Epithelial cell of alveolus of lung (primary cell): ENCODE measurements around the gene EPHB4. TPM values are rescaled to one million over a fixed set of nuclear protein-coding genes. Genes with fewer than 3 reads are reported as not detected.

Source experiments
- total RNA-seq: library from RNA; depleted of rRNA; stranded (reverse); fragments of >200 nt; gene quantifications from 2 replicates; pipeline ENCODE4 v1.2.1, GENCODE V29; 2015

The EPHB4 gene
- 48.5 and 62.8 TPM in 2 replicates for total RNA-seq

GRCh38 chr7:100827330-100828226, at the start of gene EPHB4:
Gene EPHB4 (minus strand): TSS chr7:100827523. CDS start chr7:100827030, 493 bp downstream.

DNA sequence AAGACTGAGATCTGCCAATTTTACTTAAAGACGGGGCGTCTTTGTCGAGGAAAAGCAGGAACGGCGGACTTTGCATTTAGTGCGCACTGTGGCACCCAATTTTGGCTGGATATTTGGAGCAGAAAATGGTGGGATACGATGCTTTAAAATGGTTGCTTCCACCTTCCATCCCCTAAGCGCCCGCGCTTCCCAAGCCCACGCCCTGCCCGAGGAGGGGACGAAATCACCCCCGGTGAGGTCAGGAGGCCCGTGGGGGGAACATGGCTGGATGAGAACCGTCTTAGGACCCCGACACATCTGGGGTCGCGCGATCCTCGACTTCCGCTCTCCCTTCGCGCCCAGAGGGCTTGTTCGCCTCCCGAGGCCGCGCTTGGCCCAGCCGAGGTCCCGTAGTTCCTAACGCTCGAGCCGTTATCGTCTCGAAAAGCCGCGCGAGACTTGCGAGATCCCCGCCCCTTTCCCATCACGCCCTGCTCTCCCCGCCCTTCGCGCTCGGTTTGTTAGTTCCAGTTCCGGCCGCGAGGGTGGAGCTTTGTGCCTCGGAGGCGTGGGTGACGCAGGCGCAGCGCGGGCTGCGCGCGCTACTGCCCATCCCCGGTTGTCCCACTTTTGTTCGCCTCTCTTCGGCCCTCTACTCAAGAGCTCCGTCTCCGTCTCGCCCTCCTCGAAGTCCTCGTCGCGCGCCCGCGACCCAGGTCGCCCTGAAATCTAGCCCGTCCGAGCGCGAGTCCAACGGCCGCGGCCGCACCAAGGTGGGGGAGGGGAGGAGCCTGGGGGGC, 47.4 kb upstream of the EPHB4 start, which contains the start of gene SRRT:
Gene SRRT (plus strand): TSS at position 527 of the 779 bp plus-strand sequence. CDS start 488 bp downstream, outside the sequence.

DNA sequence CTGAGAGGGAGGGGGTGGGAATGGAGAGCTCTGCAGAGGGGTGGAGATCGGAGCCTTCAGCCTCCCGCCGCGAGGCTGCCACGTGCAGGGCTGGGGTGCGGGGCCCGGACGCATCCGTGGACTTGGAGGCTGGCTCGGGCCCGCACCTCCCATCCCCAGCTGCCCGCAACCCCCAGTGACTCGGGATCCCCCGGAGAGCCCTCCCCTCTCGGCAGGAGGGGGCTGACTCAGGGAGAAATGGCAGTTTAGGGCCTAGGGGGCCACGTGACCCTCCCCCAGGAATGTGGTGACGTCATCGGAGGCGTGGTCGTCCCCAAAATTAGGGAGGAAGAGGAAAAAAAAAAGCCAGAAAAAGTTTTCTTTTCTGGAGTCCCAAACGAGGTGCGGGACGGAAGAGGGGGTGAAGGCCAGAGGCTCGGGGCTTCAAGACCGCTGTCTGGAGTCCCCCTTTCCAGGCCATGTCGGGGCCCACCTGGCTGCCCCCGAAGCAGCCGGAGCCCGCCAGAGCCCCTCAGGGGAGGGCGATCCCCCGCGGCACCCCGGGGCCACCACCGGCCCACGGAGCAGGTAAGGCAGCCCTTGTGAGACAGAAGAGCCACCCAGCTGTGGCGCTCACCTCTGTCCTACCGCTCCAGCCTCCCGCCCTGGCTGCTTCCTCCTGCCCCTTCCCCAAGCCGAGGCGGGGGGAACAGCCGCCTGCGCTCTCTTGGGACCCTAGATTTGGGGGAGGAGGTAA, 39.9 kb upstream of the EPHB4 start, which contains the start of gene TRIP6:
Gene TRIP6 (plus strand): TSS at position 348 of the 736 bp plus-strand sequence. CDS start 111 bp downstream, at position 459.

GRCh38 chr7:100852048-100852872, 24.9 kb upstream of the EPHB4 start, which contains the start of gene SLC12A9:
Gene SLC12A9 (plus strand): TSS chr7:100852713. CDS start chr7:100854198, 1,485 bp downstream.

Other genes starting within 250 kb of the EPHB4 start
- 36.5 and 119 TPM in 2 replicates for gene LRCH4, start 241.4 kb downstream of the EPHB4 start, total RNA-seq
- gene FBXO24, start 241.2 kb downstream of the EPHB4 start, total RNA-seq = 0.65 and 2.9 TPM in 2 replicates
- gene PCOLCE, start 225.2 kb downstream of the EPHB4 start, total RNA-seq = 351 and 978 TPM in 2 replicates
- gene MOSPD3, start 215.0 kb downstream of the EPHB4 start, total RNA-seq = 18.2 and 23.9 TPM in 2 replicates
- gene TFR2, start 186.0 kb downstream of the EPHB4 start, total RNA-seq = 0.64 and 1.6 TPM in 2 replicates
- not detected in 2 replicates for gene ACTL6B, start 171.1 kb downstream of the EPHB4 start, total RNA-seq
- gene GNB2, start 153.8 kb downstream of the EPHB4 start, total RNA-seq = 283 and 312 TPM in 2 replicates
- 7.9 and 20.5 TPM in 2 replicates for gene GIGYF1, start 133.3 kb downstream of the EPHB4 start, total RNA-seq
- 29.5 and 44.6 TPM in 2 replicates for gene POP7, start 121.4 kb downstream of the EPHB4 start, total RNA-seq
- gene EPO, start 107.1 kb downstream of the EPHB4 start, total RNA-seq = 0.48 TPM in 1 of 2 replicates, not detected in the other
- gene ZAN, start 93.9 kb downstream of the EPHB4 start, total RNA-seq = not detected in 2 replicates
- 16.4 and 23.3 TPM in 2 replicates for gene SLC12A9, start 25.2 kb upstream of the EPHB4 start, total RNA-seq
- 103 and 127 TPM in 2 replicates for gene TRIP6, start 39.9 kb upstream of the EPHB4 start, total RNA-seq
- gene SRRT, start 47.6 kb upstream of the EPHB4 start, total RNA-seq = 68.9 and 79.0 TPM in 2 replicates
- gene UFSP1, start 62.2 kb upstream of the EPHB4 start, total RNA-seq = 3.5 and 9.4 TPM in 2 replicates
- gene ACHE, start 68.4 kb upstream of the EPHB4 start, total RNA-seq = 1.7 and 3.7 TPM in 2 replicates
- not detected in 2 replicates for gene MUC3A, start 122.0 kb upstream of the EPHB4 start, total RNA-seq
- 3.0 TPM in 1 of 2 replicates, not detected in the other for gene MUC12, start 142.0 kb upstream of the EPHB4 start, total RNA-seq
- gene MUC17, start 192.6 kb upstream of the EPHB4 start, total RNA-seq = not detected in 2 replicates